PC-9 (cell line): ENCODE measurements around the gene EXD2. TPM values are rescaled to one million over a fixed set of nuclear protein-coding genes. Genes with fewer than 3 reads are reported as not detected.
A peak's percentile ranks its signal among the peaks of the same experiment; 100 is the strongest.

ENCODE experiments used
- BruUV-seq: library from RNA; stranded (reverse); fragments of 400-500 nt; replicated peaks from 2 replicates; lab custom pipeline; 2021; lab: Mats Ljungman, UMichigan
- CTCF ChIA-PET: fragments of 300-600 bp; sonication (Branson Sonifier 250); formaldehyde crosslinking; loops from one replicate; lab custom pipeline; 2022; ENCODE audit warnings: antibody characterized with exemption; lab: Charles Lee
- POLR2A ChIA-PET: fragments of 300-600 bp; sonication (Branson Sonifier 250); formaldehyde crosslinking; loops from one replicate; lab custom pipeline; 2022; ENCODE audit warnings: antibody characterized with exemption; ENCODE audit not compliant: unreplicated experiment; lab: Charles Lee
- DNase-seq, 2 experiments: peaks; one replicate each; pipeline versions ENCODE4 v3.0.0 to v3.0.0-alpha.2; 2015 to 2022; ENCODE audit warnings: mixed read lengths in 1 of 2
- H2AFZ ChIP-seq: fragments of 200-600 bp; sonication (generic); 2 replicates; pipeline ENCODE4 v1.8.1; 2017; ENCODE audit warnings: antibody characterized with exemption
- H3F3A ChIP-seq: fragments of 200-600 bp; sonication (generic); 2 replicates; pipeline ENCODE4 v1.8.1; 2017; ENCODE audit warnings: antibody characterized with exemption, mild to moderate bottlenecking, low read depth; ENCODE audit not compliant: insufficient read depth
- H3K27ac ChIP-seq: fragments of 200-600 bp; sonication (generic); 2 replicates; pipeline ENCODE4 v1.6.1; 2016; ENCODE audit warnings: mixed run types
- H3K27me3 ChIP-seq: fragments of 200-600 bp; sonication (generic); 2 replicates; pipeline ENCODE4 v1.6.1; 2016; ENCODE audit warnings: low read depth, mixed run types; ENCODE audit not compliant: insufficient read depth
- H3K36me3 ChIP-seq: fragments of 200-600 bp; sonication (generic); 2 replicates; pipeline ENCODE4 v1.6.1; 2016; ENCODE audit warnings: low read depth, mixed run types
- H3K4me1 ChIP-seq: fragments of 200-600 bp; sonication (generic); replicated peaks from 2 replicates; pipeline ENCODE4 v1.6.1; 2016; ENCODE audit warnings: mixed run types; ENCODE audit not compliant: insufficient read depth
- H3K4me2 ChIP-seq: fragments of 200-600 bp; sonication (generic); 2 replicates; pipeline ENCODE4 v1.6.1; 2017; ENCODE audit warnings: mixed run types
- H3K4me3 ChIP-seq: fragments of 200-600 bp; sonication (generic); 2 replicates; pipeline ENCODE4 v1.6.1; 2016; ENCODE audit warnings: mixed run types
- H3K79me2 ChIP-seq: fragments of 200-600 bp; sonication (generic); 2 replicates; pipeline ENCODE4 v1.6.1; 2017; ENCODE audit warnings: low read depth, mixed run types
- H3K9me2 ChIP-seq: fragments of 200-600 bp; sonication (generic); 2 replicates; pipeline ENCODE4 v1.8.1; 2017; ENCODE audit warnings: mild to moderate bottlenecking; ENCODE audit not compliant: insufficient read depth
- H3K9me3 ChIP-seq: fragments of 200-600 bp; sonication (generic); 2 replicates; pipeline ENCODE4 v1.8.1; 2016; ENCODE audit warnings: low read depth; ENCODE audit not compliant: insufficient read depth
- H4K20me1 ChIP-seq: fragments of 200-600 bp; sonication (generic); 2 replicates; pipeline ENCODE4 v1.8.1; 2017; ENCODE audit not compliant: insufficient read depth
- EZH2 ChIP-seq: fragments of 200-600 bp; sonication (generic); IDR thresholded peaks from 2 replicates; pipeline ENCODE4 v1.8.0; 2017; ENCODE audit warnings: antibody characterized with exemption, low read depth
- intact Hi-C: fragments of 100-400 bp; cut with micrococcal nuclease; formaldehyde crosslinking; loops from one replicate; pipeline ENCODE4 v1.10.0; 2022; ENCODE audit not compliant: unreplicated experiment
- total RNA-seq: library from RNA; stranded (reverse); gene quantifications from 2 replicates; pipeline ENCODE4 v1.2.3, GENCODE V29; 2021
- TF ChIP-seq, protein P1 (sequence below): fragments of 200-600 bp; sonication (generic); conservative IDR thresholded peaks from 2 replicates; pipeline ENCODE4 v1.6.1; 2017; ENCODE audit warnings: mixed run types, antibody characterized with exemption, mild to moderate bottlenecking, moderate library complexity

EXD2 gene
- total RNA-seq, 1 experiment from 2014 or later: 21.4 TPM

DNA sequence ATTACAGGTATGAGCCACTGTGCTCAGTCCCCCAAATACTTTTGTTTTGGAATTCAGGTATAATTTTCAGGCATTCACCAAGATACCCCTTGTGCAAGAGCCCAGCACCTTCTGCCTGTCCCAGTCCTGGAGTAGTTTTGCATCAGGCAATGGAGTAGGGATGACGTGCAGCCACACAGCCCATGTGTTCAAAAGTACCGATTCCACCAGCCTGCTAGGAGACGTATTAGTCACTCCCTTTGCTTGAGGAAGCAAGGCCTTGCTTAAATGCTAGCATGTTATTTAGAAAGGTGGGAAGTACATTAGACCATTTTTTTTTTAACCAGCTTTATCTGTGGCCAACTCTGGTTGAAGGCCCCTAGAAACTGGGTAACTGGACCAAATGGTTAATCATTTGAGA is 53.6 kb downstream of the EXD2 start:
- TF ChIP-seq, protein P1, sequence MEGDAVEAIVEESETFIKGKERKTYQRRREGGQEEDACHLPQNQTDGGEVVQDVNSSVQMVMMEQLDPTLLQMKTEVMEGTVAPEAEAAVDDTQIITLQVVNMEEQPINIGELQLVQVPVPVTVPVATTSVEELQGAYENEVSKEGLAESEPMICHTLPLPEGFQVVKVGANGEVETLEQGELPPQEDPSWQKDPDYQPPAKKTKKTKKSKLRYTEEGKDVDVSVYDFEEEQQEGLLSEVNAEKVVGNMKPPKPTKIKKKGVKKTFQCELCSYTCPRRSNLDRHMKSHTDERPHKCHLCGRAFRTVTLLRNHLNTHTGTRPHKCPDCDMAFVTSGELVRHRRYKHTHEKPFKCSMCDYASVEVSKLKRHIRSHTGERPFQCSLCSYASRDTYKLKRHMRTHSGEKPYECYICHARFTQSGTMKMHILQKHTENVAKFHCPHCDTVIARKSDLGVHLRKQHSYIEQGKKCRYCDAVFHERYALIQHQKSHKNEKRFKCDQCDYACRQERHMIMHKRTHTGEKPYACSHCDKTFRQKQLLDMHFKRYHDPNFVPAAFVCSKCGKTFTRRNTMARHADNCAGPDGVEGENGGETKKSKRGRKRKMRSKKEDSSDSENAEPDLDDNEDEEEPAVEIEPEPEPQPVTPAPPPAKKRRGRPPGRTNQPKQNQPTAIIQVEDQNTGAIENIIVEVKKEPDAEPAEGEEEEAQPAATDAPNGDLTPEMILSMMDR: no peak
- TF ChIP-seq EZH2: no peak
- no peak for DNase-seq

DNA sequence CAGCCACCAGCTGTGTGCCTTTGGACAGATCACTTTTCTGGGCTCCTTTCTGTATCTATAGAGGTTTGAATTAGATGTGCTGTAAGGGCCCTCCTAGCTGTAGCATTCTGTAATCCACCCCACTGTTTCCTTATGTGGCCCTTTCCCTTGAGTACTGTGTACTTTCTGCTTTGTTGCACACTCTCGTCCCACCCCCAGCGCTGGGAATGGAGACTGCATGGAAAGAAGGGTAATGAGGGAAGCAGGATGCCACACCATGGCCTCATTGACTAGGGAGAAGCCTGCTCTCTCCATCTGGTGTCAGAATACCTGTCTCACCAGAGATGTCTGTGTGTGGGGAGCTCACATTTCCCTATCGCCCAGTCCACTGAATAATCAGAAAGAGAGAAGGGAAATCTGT is 55.0 kb downstream of the EXD2 start:
- Histone ChIP-seq H3K27me3 (no peaks in the 10 kb centered on the region), H2AFZ (no peak overlapping the region), H3K4me3 (no peak overlapping the region), H3K4me1 (no peaks in the 10 kb centered on the region), H3K9me2 (no peaks in the 10 kb centered on the region), H3K9me3 (no peaks in the 10 kb centered on the region), H3K27ac (no peak overlapping the region), H4K20me1 (no peaks in the 10 kb centered on the region), H3K79me2 (no peaks in the 10 kb centered on the region), H3F3A (no peaks in the 10 kb centered on the region), H3K4me2 (no peak overlapping the region), H3K36me3 (no peaks in the 10 kb centered on the region)
- intact Hi-C loops: no loop called here
- ChIA-PET POLR2A (no interaction called here), CTCF (no interaction called here)
- no TSS peak for BruUV-seq
- DNase-seq: no peak
- TF ChIP-seq, protein P1: no peak
- no peak for TF ChIP-seq EZH2

More for the DNA sequence above, 53.6 kb downstream of the EXD2 start:
- POLR2A ChIA-PET: no interaction called here
- intact Hi-C loops: loop anchor here (5.0 kb wide), 1 partner anchor 482 kb away; no protein-coding TSS in a partner anchor
- Histone ChIP-seq H2AFZ (no peak overlapping the region), H3K27ac (no peak overlapping the region), H3K4me3 (no peak overlapping the region), H3K9me2 (no peaks in the 10 kb centered on the region), H4K20me1 (no peaks in the 10 kb centered on the region), H3K27me3 (no peaks in the 10 kb centered on the region), H3F3A (no peaks in the 10 kb centered on the region), H3K36me3 (no peaks in the 10 kb centered on the region), H3K4me2 (no peak overlapping the region), H3K4me1 (no peaks in the 10 kb centered on the region), H3K79me2 (no peaks in the 10 kb centered on the region), H3K9me3 (no peaks in the 10 kb centered on the region)
- CTCF ChIA-PET: no interaction called here
- BruUV-seq: no TSS peak

DNA sequence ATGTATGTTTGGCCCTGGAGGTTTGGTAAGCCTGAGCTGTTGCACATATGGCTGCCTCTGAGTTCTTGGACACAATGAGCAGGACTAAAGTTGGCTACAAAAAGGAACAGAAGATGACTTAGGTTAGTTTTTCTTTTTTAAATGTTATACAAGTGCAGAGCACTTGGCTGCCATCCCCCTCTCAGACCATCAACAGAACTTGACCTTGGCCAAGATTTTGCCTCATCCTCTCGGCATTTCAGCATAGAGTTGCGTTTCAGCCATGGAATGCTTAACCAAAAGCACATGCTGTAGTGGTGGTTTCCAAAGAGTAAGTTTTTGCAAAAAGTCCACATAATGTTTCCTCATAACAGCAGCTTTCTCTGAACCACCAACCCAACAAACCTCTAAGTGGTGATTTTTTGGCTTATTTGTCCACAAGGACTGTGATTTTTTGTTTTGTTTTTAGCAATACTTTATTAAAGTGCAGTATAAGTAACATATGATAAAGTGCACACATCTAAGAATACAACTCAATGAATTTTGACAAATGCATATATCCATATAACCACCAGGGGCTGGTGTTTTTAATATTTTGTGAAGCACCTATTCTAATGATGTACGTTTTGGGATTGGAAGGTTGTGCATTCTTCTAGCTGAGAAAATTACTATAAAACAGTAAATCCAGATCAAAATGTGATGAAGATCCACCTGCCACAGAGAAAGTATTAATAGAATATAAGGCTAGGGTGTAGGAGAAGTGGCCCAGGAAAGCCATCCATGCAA is 56.6 kb downstream of the EXD2 start:
- H3K4me3 ChIP-seq: no peak overlapping the region
- no peaks in the 10 kb centered on the region for H3K9me2 ChIP-seq
- H3K79me2 ChIP-seq: no peaks in the 10 kb centered on the region
- TF ChIP-seq EZH2: no peak
- TF ChIP-seq, protein P1: peak; percentile 55
- H3K4me2 ChIP-seq: no peak overlapping the region
- H3K27ac ChIP-seq: no peak overlapping the region
- DNase-seq: no peak
- H3K4me1 ChIP-seq: no peaks in the 10 kb centered on the region
- no peaks in the 10 kb centered on the region for H3K36me3 ChIP-seq
- no peaks in the 10 kb centered on the region for H3K9me3 ChIP-seq
- intact Hi-C loops: no loop called here
- H3F3A ChIP-seq: no peaks in the 10 kb centered on the region
- ChIA-PET POLR2A (interaction anchor here (0.6 kb wide), 1 partner anchor 82 kb away, joined by 5 read pairs; no protein-coding TSS in a partner anchor), CTCF (interaction anchor here (0.7 kb wide), 1 partner anchor 211 kb away, joined by 3 read pairs; no protein-coding TSS in a partner anchor)
- BruUV-seq: no TSS peak
- no peaks in the 10 kb centered on the region for H3K27me3 ChIP-seq
- H2AFZ ChIP-seq: no peak overlapping the region
- no peaks in the 10 kb centered on the region for H4K20me1 ChIP-seq
